Body of pancreas (tissue), 4 donors: ENCODE results near the gene CTPS1.

Source experiments
- POLR2A ChIP-seq, 3 donors: fragments of 450-650 bp; IDR thresholded peaks; one replicate each; pipeline ENCODE4 v1.6.1; 2016; ENCODE audit warnings: antibody characterized with exemption in 3 of 3, mild to moderate bottlenecking in 2 of 3
- TF ChIP-seq, protein P1 (sequence below), 7 experiments: fragments of 450-650 bp in 4 of 7; fragments of 200-600 bp in 3 of 7; sonication (generic) in 3 of 7; IDR thresholded peaks; one replicate each; pipeline ENCODE4 v1.5.1; 2016 to 2019; ENCODE audit warnings: antibody characterized with exemption in 7 of 7

DNA sequence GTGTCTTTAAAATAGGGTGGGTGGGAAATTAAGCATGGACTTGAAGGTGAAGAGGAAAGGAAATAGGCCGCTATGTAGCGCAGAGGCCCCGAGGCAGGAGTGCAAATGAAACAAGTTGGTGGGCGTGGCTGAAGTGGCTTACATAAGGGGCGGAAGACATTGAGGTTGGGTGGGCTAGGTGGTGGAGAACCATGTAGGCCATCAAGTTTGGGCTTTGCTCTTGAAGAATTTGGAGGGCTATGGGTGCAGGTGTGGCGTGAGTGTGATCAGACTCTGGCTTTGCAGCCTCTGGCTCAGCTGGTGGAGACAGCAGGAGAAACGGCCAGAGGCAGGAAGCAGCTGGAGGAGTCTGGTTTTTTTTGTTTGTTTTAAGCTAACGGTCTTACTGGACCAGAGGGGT lies 35.4 kb downstream of the CTPS1 start:
- TF ChIP-seq, protein P1, sequence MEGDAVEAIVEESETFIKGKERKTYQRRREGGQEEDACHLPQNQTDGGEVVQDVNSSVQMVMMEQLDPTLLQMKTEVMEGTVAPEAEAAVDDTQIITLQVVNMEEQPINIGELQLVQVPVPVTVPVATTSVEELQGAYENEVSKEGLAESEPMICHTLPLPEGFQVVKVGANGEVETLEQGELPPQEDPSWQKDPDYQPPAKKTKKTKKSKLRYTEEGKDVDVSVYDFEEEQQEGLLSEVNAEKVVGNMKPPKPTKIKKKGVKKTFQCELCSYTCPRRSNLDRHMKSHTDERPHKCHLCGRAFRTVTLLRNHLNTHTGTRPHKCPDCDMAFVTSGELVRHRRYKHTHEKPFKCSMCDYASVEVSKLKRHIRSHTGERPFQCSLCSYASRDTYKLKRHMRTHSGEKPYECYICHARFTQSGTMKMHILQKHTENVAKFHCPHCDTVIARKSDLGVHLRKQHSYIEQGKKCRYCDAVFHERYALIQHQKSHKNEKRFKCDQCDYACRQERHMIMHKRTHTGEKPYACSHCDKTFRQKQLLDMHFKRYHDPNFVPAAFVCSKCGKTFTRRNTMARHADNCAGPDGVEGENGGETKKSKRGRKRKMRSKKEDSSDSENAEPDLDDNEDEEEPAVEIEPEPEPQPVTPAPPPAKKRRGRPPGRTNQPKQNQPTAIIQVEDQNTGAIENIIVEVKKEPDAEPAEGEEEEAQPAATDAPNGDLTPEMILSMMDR (IDR thresholded peaks at IDR 0.05): no peak
- TF ChIP-seq POLR2A (IDR thresholded peaks at IDR 0.05): no peak
